ENCODE results near the gene MYO10.

DNA sequence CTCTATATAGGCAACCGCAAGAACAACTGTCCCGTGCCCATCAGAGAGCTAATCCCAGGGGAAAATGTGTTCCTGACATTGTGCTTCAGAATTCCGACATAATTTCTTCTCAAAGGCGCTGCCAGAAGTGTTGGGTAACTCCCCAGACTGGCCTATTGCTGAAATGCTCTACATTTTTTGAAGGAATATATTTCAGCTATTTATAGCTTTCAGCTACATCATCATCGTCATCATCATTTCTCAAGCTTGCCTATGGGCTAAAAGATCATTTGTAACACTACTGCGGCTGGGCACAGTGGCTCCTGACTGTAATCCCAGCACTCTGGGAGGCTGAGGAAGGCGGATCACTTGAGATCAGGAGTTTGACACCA is 49.7 kb downstream of the MYO10 start:
- TF ChIP-seq TAF1 (IDR thresholded peaks at IDR 0.05; ENCODE audit: low read depth, low read length) (no peak), POLR2A (IDR thresholded peaks at IDR 0.05; ENCODE audit: low read depth, low read length) (no peak), POLR2AphosphoS5 (IDR thresholded peaks at IDR 0.05; ENCODE audit: low read depth, low read length) (no peak), PAX5 (IDR thresholded peaks at IDR 0.05; ENCODE audit: insufficient read depth, low read length, severe bottlenecking) (no peak), POU2F2 (IDR thresholded peaks at IDR 0.05; ENCODE audit: low read depth, low read length) (no peak)
